ENCODE results near the gene SEMA3G. TPM values are rescaled to one million over a fixed set of nuclear protein-coding genes. Genes with fewer than 3 reads are reported as not detected.
A peak's percentile ranks its signal among the peaks of the same experiment; 100 is the strongest.

SEMA3G gene
- total RNA-seq, 1 donor from 2014 or later, result 4.1 TPM

- FAIRE-seq, result peak; percentile 66
- DNase-seq (ENCODE audit: low spot score in 2 of 2), result peak; percentile 52 to 74
Observed at GRCh38 chr3:52428151-52429005, 16.5 kb downstream of the SEMA3G start.

GRCh38 chr3:52423173-52423572 lies 21.7 kb downstream of the SEMA3G start:
- no peak for DNase-seq (ENCODE audit: low spot score in 2 of 2)
- no peak for FAIRE-seq

- no peak for FAIRE-seq
Observed at GRCh38 chr3:52422669-52423068, 22.2 kb downstream of the SEMA3G start.

GRCh38 chr3:52420388-52420787 lies 24.5 kb downstream of the SEMA3G start:
- FAIRE-seq (no peak), DNase-seq (ENCODE audit: low spot score in 2 of 2) (no peak)

More at GRCh38 chr3:52422669-52423068, 22.2 kb downstream of the SEMA3G start:
- no peak for DNase-seq (ENCODE audit: low spot score in 2 of 2)

- no peak for FAIRE-seq
- no peak for DNase-seq (ENCODE audit: low spot score in 2 of 2)
Observed at GRCh38 chr3:52415800-52416199, 29.1 kb downstream of the SEMA3G start.

GRCh38 chr3:52408466-52408865 lies 36.4 kb downstream of the SEMA3G start:
- DNase-seq (ENCODE audit: low spot score in 2 of 2) (peak in 1 of 2 donors; percentile 9), FAIRE-seq (no peak)

- DNase-seq (ENCODE audit: low spot score in 2 of 2) (no peak), FAIRE-seq (no peak)
Observed at GRCh38 chr3:52407779-52408178, 37.1 kb downstream of the SEMA3G start.

- FAIRE-seq (no peak), DNase-seq (ENCODE audit: low spot score in 2 of 2) (no peak)
Observed at GRCh38 chr3:52406791-52407510, 38.0 kb downstream of the SEMA3G start.

- no peak for DNase-seq (ENCODE audit: low spot score in 2 of 2)
- FAIRE-seq, result no peak
Observed at GRCh38 chr3:52406231-52406661, 38.7 kb downstream of the SEMA3G start.

- FAIRE-seq (no peak), DNase-seq (ENCODE audit: low spot score in 2 of 2) (no peak)
Observed at GRCh38 chr3:52405601-52406110, 39.2 kb downstream of the SEMA3G start.

- FAIRE-seq, result no peak
Observed at GRCh38 chr3:52405066-52405465, 39.8 kb downstream of the SEMA3G start.

GRCh38 chr3:52404391-52404790 lies 40.5 kb downstream of the SEMA3G start:
- FAIRE-seq (no peak), DNase-seq (ENCODE audit: low spot score in 2 of 2) (no peak)

More at GRCh38 chr3:52405066-52405465, 39.8 kb downstream of the SEMA3G start:
- DNase-seq (ENCODE audit: low spot score in 2 of 2), result no peak

GRCh38 chr3:52403955-52404354 lies 40.9 kb downstream of the SEMA3G start:
- DNase-seq (ENCODE audit: low spot score in 2 of 2), result no peak
- no peak for FAIRE-seq

- DNase-seq (ENCODE audit: low spot score in 2 of 2) (no peak), FAIRE-seq (no peak)
Observed at GRCh38 chr3:52403271-52403841, 41.5 kb downstream of the SEMA3G start.

- FAIRE-seq (no peak), DNase-seq (ENCODE audit: low spot score in 2 of 2) (no peak)
Observed at GRCh38 chr3:52402706-52403270, 42.1 kb downstream of the SEMA3G start.

- DNase-seq (ENCODE audit: low spot score in 2 of 2) (no peak), FAIRE-seq (no peak)
Observed at GRCh38 chr3:52402101-52402521, 42.8 kb downstream of the SEMA3G start.

GRCh38 chr3:52401551-52401950 lies 43.4 kb downstream of the SEMA3G start:
- no peak for DNase-seq (ENCODE audit: low spot score in 2 of 2)
- no peak for FAIRE-seq

- FAIRE-seq (no peak), DNase-seq (ENCODE audit: low spot score in 2 of 2) (no peak)
Observed at GRCh38 chr3:52401021-52401420, 43.9 kb downstream of the SEMA3G start.

GRCh38 chr3:52400275-52400793 lies 44.6 kb downstream of the SEMA3G start:
- DNase-seq (ENCODE audit: low spot score in 2 of 2), result no peak
- no peak for FAIRE-seq

- no peak for DNase-seq (ENCODE audit: low spot score in 2 of 2)
- FAIRE-seq, result no peak
Observed at GRCh38 chr3:52399593-52399992, 45.3 kb downstream of the SEMA3G start.

Data from frontal cortex (tissue), 4 donors.